ENCODE measurements around the gene REL.

- TF ChIP-seq YY1 (IDR thresholded peaks at IDR 0.05; ENCODE audit: insufficient read depth, insufficient read length) (no peak), SUZ12 (IDR thresholded peaks at IDR 0.05; ENCODE audit: extremely low read depth, insufficient read depth, insufficient read length) (no peak), ZNF274 (IDR thresholded peaks at IDR 0.05; ENCODE audit: low read depth, low read length) (no peak)
Observed at GRCh38 chr2:60962528-60962927, 81.2 kb downstream of the REL start.

Measured in NT2/D1 (cell line).